CD4-positive, alpha-beta T cell treated with Interleukin-2 at 100 ng/mL for 4 hours (primary cell): ENCODE measurements around the gene LIMCH1.
"Not testable (repeated sequence)": the region's sequence is repeated elsewhere in the genome, so short reads cannot be mapped to it uniquely, and the experiment has no call there.

Source experiments
- DNase-seq: peaks from one replicate; pipeline ENCODE4 v3.0.0-alpha.2; 2020; ENCODE audit warnings: low spot score

The LIMCH1 gene

DNA sequence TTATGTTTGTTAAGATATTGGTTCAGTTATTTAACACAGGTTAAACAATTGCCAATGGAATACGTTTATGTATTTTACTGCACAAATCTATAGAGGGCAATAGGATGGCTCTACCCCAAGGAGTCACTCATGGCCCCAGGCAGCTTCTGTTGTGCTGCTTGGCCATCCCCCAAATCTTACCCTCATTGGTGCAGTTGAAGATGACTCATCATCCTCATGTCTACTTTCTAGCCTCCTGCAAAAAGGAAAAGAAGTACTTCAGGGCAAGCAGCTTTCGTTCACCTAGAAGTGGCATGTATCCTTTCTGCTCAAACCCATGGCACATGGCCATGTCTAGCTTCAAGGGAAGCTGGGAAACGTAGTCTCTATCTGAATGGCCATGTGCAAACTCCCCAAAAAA, 196.4 kb downstream of the LIMCH1 start:
- DNase-seq, result no peak

- DNase-seq, result not testable (repeated sequence)
These were observed 199.5 kb downstream of the LIMCH1 start for GRCh38 chr4:41737491-41737890.

- DNase-seq, result no peak
These were observed 203.4 kb downstream of the LIMCH1 start for GRCh38 chr4:41741354-41741753.

- no peak for DNase-seq
These were observed 206.8 kb downstream of the LIMCH1 start for GRCh38 chr4:41744572-41745291.

GRCh38 chr4:41745292-41746024, 207.5 kb downstream of the LIMCH1 start:
- DNase-seq, result no peak

- DNase-seq, result no peak
These were observed 208.1 kb downstream of the LIMCH1 start for GRCh38 chr4:41746025-41746439.

- DNase-seq, result no peak
These were observed 208.7 kb downstream of the LIMCH1 start for GRCh38 chr4:41746440-41747229.

DNA sequence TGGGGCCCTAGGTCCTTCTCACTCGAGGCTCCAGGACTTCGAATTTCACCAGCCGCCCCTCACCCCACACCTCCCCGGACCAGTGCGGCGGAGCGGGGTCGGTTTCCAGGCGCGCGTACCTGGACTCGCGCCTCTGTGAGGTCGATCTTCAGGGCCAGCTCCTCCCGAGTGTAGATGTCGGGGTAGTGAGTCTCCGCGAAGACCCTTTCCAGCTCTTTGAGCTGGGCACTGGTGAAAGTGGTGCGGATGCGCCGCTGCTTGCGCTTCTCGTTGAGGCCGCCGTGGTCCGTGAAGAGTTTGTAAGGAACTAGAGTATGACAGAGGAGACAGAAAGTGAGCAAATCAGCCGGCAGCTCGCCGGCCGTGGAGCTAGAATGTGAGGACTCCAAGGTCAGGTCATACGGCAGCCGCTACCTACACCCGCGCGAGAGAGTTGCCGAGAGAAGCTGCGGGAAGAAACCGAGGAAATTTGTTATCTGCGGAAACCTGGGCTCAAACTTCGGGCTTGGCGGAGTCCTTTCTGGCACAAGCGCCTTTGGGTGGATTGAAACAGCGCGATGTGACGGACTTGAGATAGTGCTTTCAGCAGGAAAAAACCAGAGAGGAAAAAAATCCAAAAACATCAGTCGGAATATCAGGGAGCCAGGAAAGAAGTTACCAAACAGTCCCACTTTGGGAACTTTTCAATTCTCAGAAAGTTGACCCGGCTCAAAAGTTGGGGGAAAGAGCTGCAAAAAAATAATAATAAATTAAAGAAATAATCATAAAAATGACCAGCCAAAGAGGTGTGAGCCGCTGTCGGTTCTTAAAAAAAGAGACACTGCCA, 209.5 kb downstream of the LIMCH1 start:
- DNase-seq, result no peak

DNA sequence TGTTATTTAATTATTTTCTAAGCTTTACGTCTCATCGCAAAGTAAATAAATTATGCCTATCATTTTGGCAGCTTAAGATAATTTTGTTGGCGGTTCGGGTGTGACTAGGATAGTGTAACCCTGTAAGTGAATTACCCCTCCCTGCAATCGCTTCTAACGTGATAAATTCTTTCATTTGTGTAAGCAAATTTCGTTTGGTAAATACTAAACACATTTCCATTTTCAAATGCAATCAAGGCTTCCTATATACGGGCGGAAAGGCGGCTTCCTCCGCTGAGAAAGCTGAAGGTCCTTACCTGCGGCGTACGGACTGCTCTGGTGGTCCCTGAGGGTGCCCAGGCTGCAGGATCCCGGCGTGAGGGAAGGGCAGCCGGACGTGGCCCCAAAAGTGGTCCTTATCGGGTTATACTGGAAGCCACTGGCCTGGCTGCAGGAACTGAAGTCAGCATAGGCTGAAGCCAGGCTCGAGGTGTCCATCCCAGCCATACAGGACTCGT, 210.2 kb downstream of the LIMCH1 start:
- DNase-seq, result no peak

DNA sequence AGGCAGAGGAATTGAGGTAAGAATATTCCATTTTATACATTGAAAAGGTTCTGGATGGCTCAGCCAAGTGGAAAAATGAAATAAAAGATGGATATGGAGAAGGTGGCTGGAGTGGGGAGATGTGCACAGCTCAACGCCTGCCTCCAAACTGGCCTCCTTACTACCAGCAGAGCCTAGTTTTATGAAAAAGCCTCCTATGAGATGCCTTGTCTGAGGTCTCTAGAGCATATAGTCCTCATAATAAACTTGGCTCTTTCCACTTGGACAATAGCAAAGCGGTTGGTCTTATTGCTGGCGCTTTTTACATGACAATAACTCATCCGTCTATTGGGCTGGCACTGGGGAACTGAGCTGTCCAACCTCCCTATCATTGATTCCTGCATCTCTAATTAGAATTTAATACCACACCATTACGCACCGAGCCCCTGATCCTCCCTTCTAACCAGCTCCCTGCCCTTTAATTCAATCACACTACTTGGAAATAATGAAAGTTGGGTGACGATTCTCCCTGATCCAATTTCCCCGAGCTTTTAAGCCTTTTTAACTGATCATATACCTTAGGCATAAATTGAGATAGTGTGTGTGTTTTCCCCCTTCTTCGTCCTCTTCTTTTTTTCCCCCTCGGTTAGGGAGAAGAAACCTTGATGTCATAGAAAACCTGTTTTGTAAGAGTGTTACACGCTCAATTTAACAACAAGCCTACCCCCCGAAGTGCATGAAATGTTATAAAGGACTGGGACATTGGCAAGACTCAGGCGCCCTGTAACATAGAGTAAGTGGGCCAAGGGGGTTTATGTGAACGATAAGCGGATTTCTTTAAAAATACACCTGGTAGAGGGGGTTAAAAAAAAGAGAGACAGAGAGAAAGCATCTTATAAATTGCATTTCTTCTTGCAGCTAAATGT, 210.9 kb downstream of the LIMCH1 start, which contains the start of gene PHOX2B:
Gene PHOX2B (minus strand): TSS at position 155 of the 905 bp plus-strand sequence. CDS start 115 bp downstream, at position 40.
- no peak for DNase-seq

DNA sequence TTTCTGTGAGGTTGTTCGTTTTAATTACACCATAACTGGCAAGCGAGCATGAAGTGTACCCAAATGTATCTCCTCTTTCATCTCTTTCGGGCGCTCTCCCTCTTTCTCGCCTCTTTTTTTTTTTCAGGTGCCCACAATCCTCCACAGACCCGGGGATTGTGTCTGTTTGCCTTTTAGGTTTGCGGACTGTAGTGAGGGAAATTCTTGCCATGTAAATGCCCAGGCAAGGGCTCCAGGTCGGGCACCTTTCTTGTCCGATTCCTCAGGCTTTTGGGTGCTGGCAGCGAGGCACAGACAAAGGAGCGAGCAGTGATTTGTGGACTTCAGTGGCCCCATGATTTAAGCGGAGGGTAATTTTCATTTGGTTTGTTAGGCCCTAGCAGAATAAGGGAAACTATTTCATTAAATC, 211.7 kb downstream of the LIMCH1 start:
- DNase-seq, result no peak
